ENCODE results near the gene NSD1.
"Not testable (repeated sequence)": the region's sequence is repeated elsewhere in the genome, so short reads cannot be mapped to it uniquely, and the experiment has no call there.

NSD1 gene

GRCh38 chr5:177131019-177131320 is 2.6 kb upstream of the NSD1 start:
- no peak for DNase-seq

GRCh38 chr5:177131352-177132135 is 2.0 kb upstream of the NSD1 start:
- no peak for DNase-seq

- DNase-seq = peak; percentile 53
Measured at GRCh38 chr5:177132136-177133095, 1.2 kb upstream of the NSD1 start.

- peak; percentile 41 for DNase-seq
Measured at GRCh38 chr5:177133853-177134696, 502 bp downstream of the NSD1 start.

GRCh38 chr5:177134697-177135225 is 1.2 kb downstream of the NSD1 start:
- no peak for DNase-seq

- no peak for DNase-seq
Measured at GRCh38 chr5:177140312-177140711, 6.7 kb downstream of the NSD1 start.

- no peak for DNase-seq
Measured at GRCh38 chr5:177141496-177141895, 7.9 kb downstream of the NSD1 start.

GRCh38 chr5:177142098-177142611 is 8.6 kb downstream of the NSD1 start:
- DNase-seq = no peak

GRCh38 chr5:177142778-177143177 is 9.2 kb downstream of the NSD1 start:
- DNase-seq = no peak

GRCh38 chr5:177146891-177147638 is 13.5 kb downstream of the NSD1 start:
- no peak for DNase-seq

GRCh38 chr5:177150061-177150460 is 16.5 kb downstream of the NSD1 start:
- DNase-seq = not testable (repeated sequence)

- DNase-seq = no peak
Measured at GRCh38 chr5:177154003-177154643, 20.6 kb downstream of the NSD1 start.

GRCh38 chr5:177162379-177162778 is 28.8 kb downstream of the NSD1 start:
- no peak for DNase-seq

- no peak for DNase-seq
Measured at GRCh38 chr5:177163500-177163899, 29.9 kb downstream of the NSD1 start.

- no peak for DNase-seq
Measured at GRCh38 chr5:177169271-177169670, 35.7 kb downstream of the NSD1 start.

- DNase-seq = no peak
Measured at GRCh38 chr5:177171961-177172360, 38.4 kb downstream of the NSD1 start.

GRCh38 chr5:177175336-177175735 is 41.8 kb downstream of the NSD1 start:
- no peak for DNase-seq

GRCh38 chr5:177176175-177176711 is 42.7 kb downstream of the NSD1 start:
- DNase-seq = no peak

GRCh38 chr5:177177847-177178437 is 44.4 kb downstream of the NSD1 start:
- DNase-seq = not testable (repeated sequence)

GRCh38 chr5:177178733-177179304 is 45.2 kb downstream of the NSD1 start:
- DNase-seq = no peak

Measured in CD4-positive, alpha-beta T cell treated with Interferon gamma for 1 hour (primary cell).